Measurements from ENCODE around the gene SELPLG. TPM values are rescaled to one million over a fixed set of nuclear protein-coding genes. Genes with fewer than 3 reads are reported as not detected.

SELPLG gene
- total RNA-seq, 1 donor from 2014 or later: 0.34 TPM

DNA sequence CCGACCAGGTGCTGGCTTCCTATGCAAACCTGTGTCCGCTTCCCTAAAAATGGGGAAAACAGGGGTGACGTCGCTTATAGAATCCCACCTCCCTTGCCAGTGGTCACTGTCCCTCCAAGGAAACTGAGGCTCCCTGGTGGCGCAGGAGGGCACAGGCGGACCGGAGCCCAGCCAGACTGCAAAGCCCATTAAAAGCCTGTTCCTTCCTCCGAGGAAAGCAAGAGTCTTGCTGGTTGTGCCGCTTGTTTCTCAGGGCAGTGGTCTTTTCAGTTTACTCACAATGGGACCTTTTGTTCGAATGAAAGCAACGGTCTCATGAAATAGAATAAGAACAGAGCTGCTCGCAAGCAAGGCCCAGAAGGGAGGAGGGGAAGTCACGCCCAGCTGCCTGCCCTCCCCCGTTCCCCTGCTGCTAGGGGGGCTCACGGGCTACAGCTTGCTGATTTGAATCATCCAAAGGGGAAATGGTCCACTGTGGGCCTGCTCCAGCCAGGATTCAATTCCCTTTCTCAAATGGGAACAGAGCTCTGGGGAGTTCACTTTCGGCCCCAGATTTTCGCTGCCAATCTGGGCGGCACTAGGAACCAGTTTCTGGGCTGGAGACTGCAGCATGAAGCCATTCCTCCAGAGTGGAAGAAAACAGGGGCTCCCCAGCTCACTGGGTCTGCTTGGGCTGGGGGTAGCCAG is 4.6 kb upstream of the SELPLG start:
- no peak for DNase-seq
- TF ChIP-seq, protein P1, sequence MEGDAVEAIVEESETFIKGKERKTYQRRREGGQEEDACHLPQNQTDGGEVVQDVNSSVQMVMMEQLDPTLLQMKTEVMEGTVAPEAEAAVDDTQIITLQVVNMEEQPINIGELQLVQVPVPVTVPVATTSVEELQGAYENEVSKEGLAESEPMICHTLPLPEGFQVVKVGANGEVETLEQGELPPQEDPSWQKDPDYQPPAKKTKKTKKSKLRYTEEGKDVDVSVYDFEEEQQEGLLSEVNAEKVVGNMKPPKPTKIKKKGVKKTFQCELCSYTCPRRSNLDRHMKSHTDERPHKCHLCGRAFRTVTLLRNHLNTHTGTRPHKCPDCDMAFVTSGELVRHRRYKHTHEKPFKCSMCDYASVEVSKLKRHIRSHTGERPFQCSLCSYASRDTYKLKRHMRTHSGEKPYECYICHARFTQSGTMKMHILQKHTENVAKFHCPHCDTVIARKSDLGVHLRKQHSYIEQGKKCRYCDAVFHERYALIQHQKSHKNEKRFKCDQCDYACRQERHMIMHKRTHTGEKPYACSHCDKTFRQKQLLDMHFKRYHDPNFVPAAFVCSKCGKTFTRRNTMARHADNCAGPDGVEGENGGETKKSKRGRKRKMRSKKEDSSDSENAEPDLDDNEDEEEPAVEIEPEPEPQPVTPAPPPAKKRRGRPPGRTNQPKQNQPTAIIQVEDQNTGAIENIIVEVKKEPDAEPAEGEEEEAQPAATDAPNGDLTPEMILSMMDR (IDR thresholded peaks at IDR 0.05; ENCODE audit: partially characterized antibody, unreplicated experiment): no peak
- Mint-ChIP-seq H3K9me3 (ENCODE audit: unreplicated experiment) (peaks cover 16% of the 10 kb centered on the region), H3K27me3 (ENCODE audit: unreplicated experiment) (peaks cover 14% of the 10 kb centered on the region), H3K27ac (ENCODE audit: unreplicated experiment) (peak overlapping the region; percentile 77), H3K4me3 (ENCODE audit: unreplicated experiment) (no peak overlapping the region), H3K4me1 (ENCODE audit: low read depth, unreplicated experiment) (peaks cover 50% of the 10 kb centered on the region), H3K36me3 (ENCODE audit: unreplicated experiment) (peaks cover 4% of the 10 kb centered on the region)

DNA sequence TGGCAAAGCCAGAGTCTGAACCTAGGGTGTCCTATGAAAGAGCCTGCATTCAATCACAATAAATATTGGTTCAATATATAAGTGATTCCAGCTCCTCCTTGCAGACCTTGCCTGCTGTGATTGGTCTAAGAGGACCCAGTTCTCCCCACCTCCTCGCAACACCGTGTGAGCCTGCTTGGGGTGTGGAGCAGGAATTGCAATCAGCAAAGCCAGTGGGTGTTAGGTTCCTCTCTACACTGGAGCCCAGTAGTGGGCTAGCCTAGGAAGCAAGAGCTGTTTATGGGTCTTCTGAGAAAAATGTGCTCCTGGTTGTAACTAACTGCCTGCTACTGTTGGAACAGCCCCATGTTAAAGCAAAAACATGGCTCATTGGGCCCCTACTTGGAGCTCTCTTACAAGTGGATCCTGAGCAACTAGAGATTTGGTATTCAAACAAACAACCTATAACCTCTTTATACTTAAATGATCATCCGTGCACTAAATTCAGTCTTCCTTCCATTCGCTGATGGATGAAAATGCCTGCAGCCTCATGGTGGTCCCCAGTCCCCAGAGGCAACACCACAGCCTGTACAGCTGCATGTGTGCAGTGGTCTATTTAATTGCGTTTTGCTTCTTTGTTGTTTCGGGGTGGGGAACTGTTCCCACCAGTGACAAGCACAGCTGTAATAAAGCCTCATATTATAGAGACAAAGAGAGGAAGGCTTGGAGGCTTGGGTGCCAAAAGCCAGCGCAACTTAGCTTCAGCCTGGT is 3.7 kb upstream of the SELPLG start:
- Mint-ChIP-seq H3K4me3 (ENCODE audit: unreplicated experiment) (peak overlapping the region; percentile 46), H3K9me3 (ENCODE audit: unreplicated experiment) (peaks cover 17% of the 10 kb centered on the region), H3K27ac (ENCODE audit: unreplicated experiment) (no peak overlapping the region), H3K27me3 (ENCODE audit: unreplicated experiment) (peaks cover 14% of the 10 kb centered on the region), H3K36me3 (ENCODE audit: unreplicated experiment) (peaks cover 4% of the 10 kb centered on the region), H3K4me1 (ENCODE audit: low read depth, unreplicated experiment) (peaks cover 44% of the 10 kb centered on the region)
- no peak for DNase-seq
- TF ChIP-seq, protein P1 (IDR thresholded peaks at IDR 0.05; ENCODE audit: partially characterized antibody, unreplicated experiment): no peak

DNA sequence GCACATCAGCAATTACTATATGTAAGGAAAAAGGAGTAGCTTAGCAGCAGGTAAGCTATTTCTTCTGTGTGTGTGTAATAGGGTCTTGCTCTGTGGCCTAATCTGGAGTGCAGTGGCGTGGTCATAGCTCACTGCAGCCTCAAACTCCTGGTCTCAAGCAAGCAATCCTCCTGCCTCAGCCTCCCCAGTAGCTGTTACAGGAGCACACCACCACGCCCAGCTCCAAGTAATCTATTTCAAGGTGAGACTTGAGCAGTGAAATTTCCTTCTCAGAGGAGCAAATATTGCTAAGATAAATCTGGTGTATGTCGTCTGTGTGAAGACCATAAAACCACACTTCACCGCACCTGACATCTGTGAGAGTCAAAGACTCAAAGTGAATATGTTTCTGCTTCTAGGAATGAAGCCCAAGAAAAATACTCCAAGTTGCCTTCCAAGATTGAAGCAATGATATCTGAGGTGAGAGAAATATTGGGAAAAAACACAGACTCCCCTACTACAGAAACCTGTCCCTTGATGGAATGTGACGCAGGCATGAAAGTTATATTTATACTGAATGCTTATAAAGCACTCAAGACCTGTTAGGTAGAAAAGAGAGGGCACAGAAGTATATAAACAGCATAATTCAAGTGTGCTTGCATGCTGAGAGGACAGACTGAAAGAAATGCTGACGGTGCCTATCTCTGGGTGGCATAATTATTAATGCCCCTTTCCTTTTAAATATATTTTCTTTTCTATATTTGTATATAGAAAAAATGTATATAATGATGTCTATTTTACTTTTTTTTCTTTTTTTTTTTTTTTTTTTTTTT is 2.5 kb upstream of the SELPLG start:
- Mint-ChIP-seq H3K27me3 (ENCODE audit: unreplicated experiment) (peaks cover 8% of the 10 kb centered on the region), H3K4me1 (ENCODE audit: low read depth, unreplicated experiment) (peaks cover 33% of the 10 kb centered on the region)

DNA sequence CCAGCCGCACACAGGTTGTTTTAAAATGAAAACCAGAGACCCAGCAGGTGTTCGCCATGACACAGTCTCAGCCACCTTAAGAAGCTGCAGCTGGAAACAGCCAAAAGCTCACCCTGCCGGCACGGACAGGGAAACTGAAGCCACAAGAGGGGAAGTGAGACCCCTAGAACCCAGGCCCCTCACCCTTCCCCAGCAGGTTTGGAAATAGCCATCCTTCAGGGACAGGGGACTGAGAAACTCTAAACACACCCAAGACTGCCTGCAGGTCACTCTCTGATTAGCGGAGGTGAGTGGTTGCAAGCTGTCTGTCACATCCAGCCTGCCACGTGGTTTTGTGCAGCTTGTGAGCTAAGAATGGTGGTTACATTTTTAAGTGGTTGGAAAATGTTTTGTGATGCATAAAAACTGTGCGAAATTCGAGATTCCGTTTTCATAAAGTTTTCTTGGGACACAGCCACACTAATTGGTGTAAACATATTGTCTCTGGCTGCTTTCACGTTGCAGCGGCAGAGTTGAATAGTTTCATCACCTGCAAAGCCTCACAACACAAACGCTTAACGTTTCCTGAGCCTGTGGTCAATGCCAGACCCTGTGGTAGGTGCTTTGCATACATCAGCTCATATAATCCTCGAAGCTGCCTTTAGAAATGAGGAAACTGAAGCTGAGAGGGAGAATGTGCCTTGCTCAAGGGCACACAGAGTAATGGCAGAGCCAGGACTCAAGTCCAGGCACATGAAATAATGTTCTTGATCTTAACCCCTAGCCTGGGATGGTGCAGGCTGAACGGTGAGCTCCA is 1.7 kb upstream of the SELPLG start:
- no peak overlapping the region for H3K4me3 Mint-ChIP-seq (ENCODE audit: unreplicated experiment)
- peaks cover 12% of the 10 kb centered on the region for H3K9me3 Mint-ChIP-seq (ENCODE audit: unreplicated experiment)
- peaks cover 7% of the 10 kb centered on the region for H3K27me3 Mint-ChIP-seq (ENCODE audit: unreplicated experiment)
- peaks cover 27% of the 10 kb centered on the region for H3K4me1 Mint-ChIP-seq (ENCODE audit: low read depth, unreplicated experiment)
- H3K36me3 Mint-ChIP-seq (ENCODE audit: unreplicated experiment): peaks cover 4% of the 10 kb centered on the region
- DNase-seq: no peak
- TF ChIP-seq, protein P1 (IDR thresholded peaks at IDR 0.05; ENCODE audit: partially characterized antibody, unreplicated experiment): no peak
- no peak overlapping the region for H3K27ac Mint-ChIP-seq (ENCODE audit: unreplicated experiment)

More for the DNA sequence above, 2.5 kb upstream of the SELPLG start:
- Mint-ChIP-seq H3K36me3 (ENCODE audit: unreplicated experiment) (peaks cover 4% of the 10 kb centered on the region), H3K4me3 (ENCODE audit: unreplicated experiment) (no peak overlapping the region), H3K9me3 (ENCODE audit: unreplicated experiment) (peaks cover 13% of the 10 kb centered on the region), H3K27ac (ENCODE audit: unreplicated experiment) (no peak overlapping the region)
- DNase-seq: no peak
- TF ChIP-seq, protein P1 (IDR thresholded peaks at IDR 0.05; ENCODE audit: partially characterized antibody, unreplicated experiment): no peak
